NCI-H82 treated with DMSO at 0.1 percent for 48 hours (cell line): Measurements from ENCODE around the gene MMP17.
"Not testable (repeated sequence)": the region's sequence is repeated elsewhere in the genome, so short reads cannot be mapped to it uniquely, and the experiment has no call there.

Experiments
- DNase-seq: peaks from one replicate; lab custom pipeline; 2025; ENCODE audit not compliant: unreplicated experiment; lab: John Stamatoyannopoulos, UW

The MMP17 gene

GRCh38 chr12:131862994-131863710 is 35.0 kb downstream of the MMP17 start:
- DNase-seq: no peak

- DNase-seq: no peak
Observed at GRCh38 chr12:131863711-131864396, 35.7 kb downstream of the MMP17 start.

GRCh38 chr12:131864469-131864868 is 36.3 kb downstream of the MMP17 start:
- no peak for DNase-seq

- DNase-seq: no peak
Observed at GRCh38 chr12:131865180-131865875, 37.1 kb downstream of the MMP17 start.

- no peak for DNase-seq
Observed at GRCh38 chr12:131867471-131867870, 39.3 kb downstream of the MMP17 start.

- DNase-seq: no peak
Observed at GRCh38 chr12:131867891-131868675, 39.9 kb downstream of the MMP17 start.

GRCh38 chr12:131869871-131870418 is 41.8 kb downstream of the MMP17 start:
- no peak for DNase-seq

- no peak for DNase-seq
Observed at GRCh38 chr12:131871677-131872076, 43.5 kb downstream of the MMP17 start.

GRCh38 chr12:131872154-131873051 is 44.2 kb downstream of the MMP17 start:
- no peak for DNase-seq

GRCh38 chr12:131873293-131873692 is 45.1 kb downstream of the MMP17 start:
- no peak for DNase-seq

GRCh38 chr12:131874972-131875371 is 46.8 kb downstream of the MMP17 start:
- not testable (repeated sequence) for DNase-seq

GRCh38 chr12:131877216-131877615 is 49.0 kb downstream of the MMP17 start:
- not testable (repeated sequence) for DNase-seq

- not testable (repeated sequence) for DNase-seq
Observed at GRCh38 chr12:131878436-131878835, 50.2 kb downstream of the MMP17 start.

- DNase-seq: no peak
Observed at GRCh38 chr12:131882804-131883520, 54.8 kb downstream of the MMP17 start.

GRCh38 chr12:131883521-131883900 is 55.3 kb downstream of the MMP17 start:
- no peak for DNase-seq

- not testable (repeated sequence) for DNase-seq
Observed at GRCh38 chr12:131885076-131885475, 56.9 kb downstream of the MMP17 start.

- no peak for DNase-seq
Observed at GRCh38 chr12:131885543-131886057, 57.4 kb downstream of the MMP17 start.

GRCh38 chr12:131891722-131892121 is 63.5 kb downstream of the MMP17 start:
- DNase-seq: not testable (repeated sequence)
